HepG2 (cell line): ENCODE results near the gene ZBED3. TPM values are rescaled to one million over a fixed set of nuclear protein-coding genes. Genes with fewer than 3 reads are reported as not detected.

Experiments used
- ATAC-seq: fragments of 200-7000 bp; cut with Tn5 transposase; 3 replicates; pipeline ENCODE4 v1.9.1; 2020; ENCODE audit warnings: mild to moderate bottlenecking, moderate library complexity
- BruUV-seq: library from RNA; stranded (reverse); fragments of 400-500 nt; replicated peaks from 2 replicates; lab custom pipeline; 2021; lab: Mats Ljungman, UMichigan
- CTCF ChIA-PET: fragments of 300-600 bp; formaldehyde crosslinking; extraction: SDS; loops from one replicate; lab custom pipeline; 2021; ENCODE audit warnings: low total read pairs, inconsistent platforms, low intra/inter-chr PET ratio; lab: Yijun Ruan, JAX
- POLR2A ChIA-PET: fragments of 350-600 bp; sonication (Branson Sonifier 250); formaldehyde crosslinking; loops from one replicate; lab custom pipeline; 2020; ENCODE audit warnings: antibody characterized with exemption, inconsistent platforms; lab: Yijun Ruan, JAX
- DNase-seq: peaks from one replicate; pipeline ENCODE4 v3.0.0-alpha.2; 2015; ENCODE audit warnings: low spot score
- FAIRE-seq: peaks from 3 replicates; lab custom pipeline; 2011; peaks lifted over from hg19 to GRCh38; lab: Jason Lieb, UNC
- H2AFZ ChIP-seq: one replicate; pipeline ENCODE4 v1.6.1; 2011; ENCODE audit warnings: low read length, inconsistent platforms
- H3K27ac ChIP-seq: fragments of 300-600 bp; 3 replicates; pipeline ENCODE4 v1.8.0; 2011; ENCODE audit warnings: mixed run types, mild to moderate bottlenecking, mixed read lengths, low read length, inconsistent platforms; ENCODE audit not compliant: insufficient read depth; ENCODE audit errors: extremely low read length
- H3K27me3 ChIP-seq, 2 experiments: fragments of 200-600 bp in 1 of 2; 2 replicates in 1 of 2; 3 replicates in 1 of 2; pipeline versions ENCODE4 v1.6.0 to v1.8.0; 2011; ENCODE audit warnings: low read length in 2 of 2, mild to moderate bottlenecking in 2 of 2, moderate library complexity in 2 of 2, inconsistent platforms in 1 of 2; ENCODE audit not compliant: insufficient read depth in 2 of 2, control insufficient read depth in 1 of 2
- H3K36me3 ChIP-seq, 2 experiments: fragments of 200-600 bp in 1 of 2; replicated peaks in 1 of 2; 2 replicates in 1 of 2; 3 replicates in 1 of 2; pipeline versions ENCODE4 v1.5.1 to v1.8.0; 2011; ENCODE audit warnings: low read length in 2 of 2, inconsistent platforms in 1 of 2; ENCODE audit not compliant: insufficient read depth in 2 of 2, control insufficient read depth in 1 of 2
- H3K4me1 ChIP-seq: 2 replicates; pipeline ENCODE4 v1.5.1; 2012; ENCODE audit warnings: low read length, inconsistent platforms; ENCODE audit not compliant: insufficient read depth
- H3K4me2 ChIP-seq: 2 replicates; pipeline ENCODE4 v1.6.0; 2011; ENCODE audit warnings: low read depth, low read length, inconsistent platforms
- H3K4me3 ChIP-seq, 3 experiments: fragments of 200-600 bp in 1 of 3; sonication (generic), shearing (Covaris generic) in 1 of 3; replicated peaks in 1 of 3; 2 replicates each; pipeline ENCODE4 v1.5.1; 2011 to 2016; ENCODE audit warnings: low read length in 3 of 3, inconsistent platforms in 2 of 3, low read depth in 2 of 3, mild to moderate bottlenecking in 2 of 3, control low read depth in 1 of 3, mixed read lengths in 1 of 3; ENCODE audit not compliant: insufficient read depth in 1 of 3
- H3K79me2 ChIP-seq: one replicate; pipeline ENCODE4 v1.6.1; 2011; ENCODE audit warnings: low read length, inconsistent platforms; ENCODE audit not compliant: insufficient read depth
- H3K9ac ChIP-seq: 2 replicates; pipeline ENCODE4 v1.6.0; 2011; ENCODE audit warnings: mild to moderate bottlenecking, low read depth, low read length, inconsistent platforms; ENCODE audit not compliant: insufficient read depth
- H3K9me3 ChIP-seq: 2 replicates; pipeline ENCODE4 v1.5.1; 2012; ENCODE audit warnings: mild to moderate bottlenecking, low read length
- H4K20me1 ChIP-seq: 2 replicates; pipeline ENCODE4 v1.6.0; 2011; ENCODE audit warnings: inconsistent platforms, mild to moderate bottlenecking, low read length, moderate library complexity; ENCODE audit not compliant: insufficient read depth
- BHLHE40 ChIP-seq: IDR thresholded peaks from 2 replicates; pipeline ENCODE4 v1.6.1; 2011; ENCODE audit warnings: low read length, improper control_type of control experiment
- GPN1 ChIP-seq: sonication (generic); formaldehyde crosslinking; IDR thresholded peaks from 2 replicates; pipeline ENCODE4 v1.5.1; 2020; ENCODE audit warnings: missing genetic modification reagents, borderline replicate concordance
- MEIS1 ChIP-seq: sonication (generic); formaldehyde crosslinking; IDR thresholded peaks from 2 replicates; pipeline ENCODE4 v1.9.0; 2021; ENCODE audit warnings: mild to moderate bottlenecking, missing genetic modification reagents, moderate library complexity, borderline replicate concordance
- MTA1 ChIP-seq: sonication (generic); formaldehyde crosslinking; IDR thresholded peaks from 2 replicates; pipeline ENCODE4 v1.4.0; 2020; ENCODE audit warnings: missing genetic modification reagents, mild to moderate bottlenecking, borderline replicate concordance
- PHF5A ChIP-seq: IDR thresholded peaks from one replicate; pipeline ENCODE4 v1.6.1; 2018; ENCODE audit warnings: low read depth, missing genetic modification reagents; ENCODE audit not compliant: unreplicated experiment
- POLR2A ChIP-seq, 2 experiments: IDR thresholded peaks; 2 replicates each; pipeline ENCODE4 v1.6.1; 2011; ENCODE audit warnings: low read depth in 2 of 2, low read length in 2 of 2, mild to moderate bottlenecking in 1 of 2, moderate library complexity in 1 of 2; ENCODE audit not compliant: insufficient read depth in 1 of 2
- PPARG ChIP-seq: conservative IDR thresholded peaks from 2 replicates; pipeline ENCODE4 v1.6.1; 2016; ENCODE audit warnings: missing biosample characterization, missing genetic modification reagents
- RBFOX2 ChIP-seq: fragments of 200-400 bp; formaldehyde crosslinking; IDR thresholded peaks from 2 replicates; pipeline ENCODE4 v1.6.1; 2017; ENCODE audit warnings: low read depth, mild to moderate bottlenecking, low read length
- SP2 ChIP-seq: sonication (generic); formaldehyde crosslinking; IDR thresholded peaks from 2 replicates; pipeline ENCODE4 v1.5.1; 2020; ENCODE audit warnings: mild to moderate bottlenecking, missing genetic modification reagents
- SUZ12 ChIP-seq: fragments of 150-350 bp; IDR thresholded peaks from 2 replicates; pipeline ENCODE4 v1.6.1; 2014; ENCODE audit warnings: low read depth, low read length
- TBP ChIP-seq: sonication (generic); formaldehyde crosslinking; IDR thresholded peaks from 2 replicates; pipeline ENCODE4 v1.5.0; 2020; ENCODE audit warnings: missing genetic modification reagents
- THAP11 ChIP-seq: IDR thresholded peaks from 2 replicates; pipeline ENCODE4 v1.6.1; 2016; ENCODE audit warnings: missing biosample characterization, missing genetic modification reagents
- ZFP82 ChIP-seq: sonication (generic); formaldehyde crosslinking; IDR thresholded peaks from 2 replicates; pipeline ENCODE4 v1.5.1; 2020; ENCODE audit warnings: mild to moderate bottlenecking, missing genetic modification reagents, borderline replicate concordance
- ZNF205 ChIP-seq: IDR thresholded peaks from 2 replicates; pipeline ENCODE4 v1.6.1; 2018; ENCODE audit warnings: missing biosample characterization, missing genetic modification reagents
- ZNF224 ChIP-seq: sonication (generic); formaldehyde crosslinking; IDR thresholded peaks from 2 replicates; pipeline ENCODE4 v1.5.0; 2020; ENCODE audit warnings: mild to moderate bottlenecking, missing genetic modification reagents
- ZNF274 ChIP-seq: sonication (generic); formaldehyde crosslinking; IDR thresholded peaks from 2 replicates; pipeline ENCODE4 v1.5.1; 2020; ENCODE audit warnings: mild to moderate bottlenecking, missing genetic modification reagents
- ZNF547 ChIP-seq: sonication (generic); formaldehyde crosslinking; IDR thresholded peaks from 2 replicates; pipeline ENCODE4 v1.5.1; 2020; ENCODE audit warnings: mild to moderate bottlenecking, missing genetic modification reagents
- ZNF672 ChIP-seq: sonication (generic); formaldehyde crosslinking; IDR thresholded peaks from 2 replicates; pipeline ENCODE4 v1.8.1; 2022; ENCODE audit warnings: missing genetic modification reagents
- ZNF7 ChIP-seq: IDR thresholded peaks from 2 replicates; pipeline ENCODE4 v1.6.1; 2016; ENCODE audit warnings: missing biosample characterization, missing genetic modification reagents
- WGBS: methylation state at CpG from one replicate; pipeline ENCODE4 v1.1.6; 2017; ENCODE audit warnings: low lambda C conversion rate; 5-methylcytosine and 5-hydroxymethylcytosine counted together
- in situ Hi-C: cut with HindIII; loops from 2 replicates; pipeline ENCODE4 v1.10.0; 2017; ENCODE audit warnings: low pct_unique_long_range_greater_than_20kb; ENCODE audit not compliant: extremely low pct_ligation_motif_present
- intact Hi-C: fragments of 100-400 bp; cut with micrococcal nuclease; formaldehyde crosslinking; loops from one replicate; pipeline ENCODE4 v1.10.0; 2022; ENCODE audit not compliant: unreplicated experiment
- polyA plus RNA-seq, 8 experiments: library from polyadenylated mRNA; depleted of rRNA in 3 of 8; stranded (reverse) in 7 of 8; unstranded in 1 of 8; fragments of >200 nt; fragmentation: Illumina TruSeq in 4 of 8; extraction: Trizol in 4 of 8; gene quantifications; 2 replicates each; pipeline versions ENCODE4 v1.2.1 to v1.2.3, GENCODE V29; 2011 to 2016; ENCODE audit warnings: low read depth in 4 of 8, missing spikeins in 1 of 8, mixed read lengths in 1 of 8; ENCODE audit not compliant: insufficient read depth in 1 of 8
- total RNA-seq, 5 experiments: library from RNA; depleted of rRNA; stranded (reverse); fragments of >200 nt; fragmentation: Illumina TruSeq; extraction: Trizol; gene quantifications; 2 replicates each; pipeline ENCODE4 v1.2.3, GENCODE V29; 2016; ENCODE audit warnings: low read depth in 1 of 5
- TF ChIP-seq, protein P1 (sequence below): sonication (generic); formaldehyde crosslinking; IDR thresholded peaks from 2 replicates; pipeline ENCODE4 v1.8.0; 2022; ENCODE audit warnings: low read depth, missing genetic modification reagents

ZBED3 gene
- total and polyA plus RNA-seq, 2 of the 13 experiments (the other 11 are each of a cell fraction or from before 2014, with no cell fraction given), result 2.3 to 8.1 TPM

DNA sequence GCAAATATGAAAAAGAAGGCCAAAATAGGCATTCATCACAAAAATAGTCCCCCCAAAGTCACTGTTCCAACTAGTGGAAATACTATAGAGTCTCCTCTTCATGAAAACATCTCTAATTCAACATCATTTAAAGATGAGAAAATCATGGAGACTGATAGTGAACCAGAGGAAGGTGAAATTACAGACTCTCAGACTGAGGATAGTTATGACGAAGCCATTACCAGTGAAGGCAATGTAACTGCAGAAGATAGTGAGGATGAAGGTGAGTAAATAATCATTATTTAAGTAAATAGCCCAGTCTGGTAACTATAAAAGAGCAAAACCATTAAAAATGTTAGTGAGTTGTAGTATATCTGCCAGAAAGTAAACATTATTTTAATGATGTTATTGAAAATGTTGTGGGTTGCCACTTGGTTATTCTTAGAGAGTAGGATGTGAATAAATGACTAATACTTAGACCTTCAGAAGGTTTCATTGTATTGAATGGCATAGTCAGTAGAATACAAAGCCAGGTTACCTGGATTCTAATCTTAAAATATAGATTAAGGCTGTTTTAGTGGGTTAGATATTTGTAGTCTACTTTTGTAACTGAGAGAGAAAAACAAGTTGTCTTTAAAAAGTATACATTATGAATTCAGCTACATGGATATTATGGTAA is 40.5 kb downstream of the ZBED3 start:
- CTCF ChIA-PET, result no interaction called here
- no peak for FAIRE-seq
- Histone ChIP-seq H3K27me3 (no peaks in the 10 kb centered on the region), H3K4me3 (no peak overlapping the region), H3K4me2 (no peak overlapping the region), H3K79me2 (no peaks in the 10 kb centered on the region), H2AFZ (no peak overlapping the region), H3K9ac (no peak overlapping the region), H4K20me1 (no peaks in the 10 kb centered on the region), H3K36me3 (peaks cover 3 to 22% of the 10 kb centered on the region in 2 experiments; a peak in 3 of 5 replicates), H3K9me3 (no peaks in the 10 kb centered on the region), H3K27ac (no peak overlapping the region), H3K4me1 (no peaks in the 10 kb centered on the region)
- BruUV-seq, result no TSS peak
- no peak for ATAC-seq
- in situ Hi-C loops, result no loop called here
- WGBS, result 100% methylated on average over 1 of the region's 1 CpG
- intact Hi-C loops, result no loop called here
- POLR2A ChIA-PET, result no interaction called here
- TF ChIP-seq SUZ12 (no peak), THAP11 (no peak), TBP (CRISPR knock-in tag) (no peak), POLR2A (IDR thresholded peaks at IDR 0.05; ENCODE audit: insufficient read depth in 1 of 2, low read depth in 2 of 2, low read length in 2 of 2) (no peak), PHF5A (CRISPR knock-in tag) (no peak), ZNF274 (CRISPR knock-in tag) (no peak), BHLHE40 (no peak), RBFOX2 (no peak), ZNF547 (no peak)
- DNase-seq, result no peak

- no peak for ATAC-seq
- Histone ChIP-seq H3K27ac (no peak overlapping the region), H3K4me2 (no peak overlapping the region), H4K20me1 (no peaks in the 10 kb centered on the region; the same call in 1 of the 2 replicates), H3K4me1 (peaks cover 24% of the 10 kb centered on the region), H3K9ac (no peak overlapping the region), H3K27me3 (no peaks in the 10 kb centered on the region), H3K36me3 (peaks cover 3 to 26% of the 10 kb centered on the region in 2 experiments; a peak in 3 of 5 replicates), H2AFZ (no peak overlapping the region), H3K79me2 (peaks cover 13% of the 10 kb centered on the region), H3K9me3 (no peaks in the 10 kb centered on the region), H3K4me3 (no peak overlapping the region)
- POLR2A ChIA-PET, result no interaction called here
- 89% methylated on average over 1 of the region's 1 CpG for WGBS
- CTCF ChIA-PET, result no interaction called here
- no peak for DNase-seq
- FAIRE-seq, result no peak
- no TSS peak for BruUV-seq
- in situ Hi-C loops, result no loop called here
- intact Hi-C loops, result no loop called here
- TF ChIP-seq ZNF205 (CRISPR knock-in tag), result no peak
- TF ChIP-seq ZNF7 (CRISPR knock-in tag), result no peak
- TF ChIP-seq MTA1, result no peak
- no peak for TF ChIP-seq GPN1 (CRISPR knock-in tag)
- no peak for TF ChIP-seq MEIS1
- no peak for TF ChIP-seq PPARG (CRISPR knock-in tag)
- no peak for TF ChIP-seq ZNF672 (CRISPR knock-in tag)
- TF ChIP-seq, protein P1, sequence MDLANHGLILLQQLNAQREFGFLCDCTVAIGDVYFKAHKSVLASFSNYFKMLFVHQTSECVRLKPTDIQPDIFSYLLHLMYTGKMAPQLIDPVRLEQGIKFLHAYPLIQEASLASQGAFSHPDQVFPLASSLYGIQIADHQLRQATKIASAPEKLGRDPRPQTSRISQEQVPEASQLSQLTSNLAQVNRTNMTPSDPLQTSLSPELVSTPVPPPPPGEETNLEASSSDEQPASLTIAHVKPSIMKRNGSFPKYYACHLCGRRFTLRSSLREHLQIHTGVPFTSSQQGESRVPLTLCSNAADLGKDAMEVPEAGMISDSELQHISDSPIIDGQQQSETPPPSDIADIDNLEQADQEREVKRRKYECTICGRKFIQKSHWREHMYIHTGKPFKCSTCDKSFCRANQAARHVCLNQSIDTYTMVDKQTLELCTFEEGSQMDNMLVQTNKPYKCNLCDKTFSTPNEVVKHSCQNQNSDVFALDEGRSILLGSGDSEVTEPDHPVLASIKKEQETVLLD (CRISPR knock-in tag), result no peak
- TF ChIP-seq ZNF224 (CRISPR knock-in tag), result no peak
- no peak for TF ChIP-seq SP2 (CRISPR knock-in tag)
- no peak for TF ChIP-seq ZFP82 (CRISPR knock-in tag)
Measured at GRCh38 chr5:77035950-77036349, 51.1 kb downstream of the ZBED3 start.
